GM21737 (cell line): ENCODE measurements around the gene LCE1C.

Experiments
- ATAC-seq: cut with Tn5 transposase; IDR thresholded peaks from one replicate; pipeline ENCODE4 v1.9.1; 2021; ENCODE audit warnings: mild to moderate bottlenecking, moderate library complexity; ENCODE audit not compliant: unreplicated experiment

Gene LCE1C

DNA sequence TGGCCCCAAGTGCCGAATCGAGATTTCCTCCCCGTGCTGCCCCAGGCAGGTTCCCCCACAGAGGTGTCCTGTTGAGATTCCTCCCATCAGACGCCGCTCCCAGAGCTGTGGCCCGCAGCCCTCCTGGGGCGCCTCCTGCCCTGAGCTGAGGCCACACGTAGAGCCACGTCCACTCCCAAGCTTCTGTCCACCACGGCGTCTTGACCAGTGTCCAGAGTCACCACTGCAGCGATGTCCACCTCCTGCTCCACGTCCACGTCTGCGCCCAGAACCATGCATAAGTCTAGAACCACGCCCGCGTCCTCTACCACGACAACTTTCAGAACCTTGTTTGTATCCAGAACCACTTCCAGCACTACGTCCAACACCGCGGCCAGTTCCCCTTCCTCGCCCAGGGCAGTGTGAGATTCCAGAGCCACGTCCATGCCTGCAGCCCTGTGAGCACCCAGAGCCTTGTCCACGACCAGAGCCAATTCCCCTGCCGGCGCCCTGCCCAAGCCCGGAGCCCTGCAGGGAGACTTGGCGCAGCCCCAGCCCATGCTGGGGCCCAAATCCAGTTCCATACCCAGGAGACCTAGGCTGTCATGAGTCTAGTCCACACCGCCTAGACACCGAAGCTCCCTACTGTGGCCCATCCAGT is 45.8 kb downstream of the LCE1C start:
- no peak for ATAC-seq

GRCh38 chr1:152759453-152760173 is 46.8 kb downstream of the LCE1C start:
- no peak for ATAC-seq

DNA sequence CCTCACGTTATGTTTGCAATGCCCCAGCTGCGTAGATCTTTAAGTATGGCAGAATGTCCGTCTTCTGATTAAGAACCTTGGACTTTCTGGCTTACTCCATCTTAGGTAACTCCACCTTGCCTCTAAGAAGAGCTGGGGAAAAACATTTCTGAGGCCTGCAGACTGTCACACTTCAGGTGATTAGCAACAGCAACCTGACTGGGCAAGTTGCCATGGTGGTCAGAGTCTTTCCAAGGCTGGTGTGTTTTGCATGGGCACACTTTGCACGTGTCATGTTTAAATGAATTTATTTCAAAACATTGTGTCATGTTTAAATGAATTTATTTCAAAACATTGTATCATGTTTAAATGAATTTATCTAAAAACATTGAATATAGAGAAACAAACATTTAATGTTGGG is 47.8 kb downstream of the LCE1C start:
- no peak for ATAC-seq

GRCh38 chr1:152757747-152758146 is 48.7 kb downstream of the LCE1C start, which contains the start of gene KPRP:
TSS of gene KPRP (plus strand) at chr1:152758025. CDS start at chr1:152759589, 1,564 bp downstream.
- no peak for ATAC-seq

DNA sequence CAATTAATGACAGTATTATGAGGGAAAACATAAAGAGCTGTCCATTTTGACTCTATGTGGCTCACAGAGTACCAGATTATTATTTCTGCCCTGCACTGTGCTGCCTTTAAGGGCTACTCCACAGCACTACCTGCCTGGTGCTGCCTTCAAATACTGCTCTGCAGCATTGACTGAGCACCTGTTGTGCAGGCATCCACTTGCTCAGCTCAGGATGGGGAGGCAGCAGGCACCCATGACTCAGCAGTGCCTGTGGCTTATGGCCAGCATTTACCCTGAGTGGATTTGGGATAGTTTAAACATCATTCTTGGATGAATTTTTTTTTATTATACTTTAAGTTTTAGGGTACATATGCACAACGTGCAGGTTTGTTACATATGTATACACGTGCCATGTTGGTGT is 49.6 kb downstream of the LCE1C start:
- ATAC-seq: no peak
